Mesodermal cell (in vitro differentiated cells): ENCODE results near the gene HSPA4L.
A peak's percentile ranks its signal among the peaks of the same experiment; 100 is the strongest.

Experiments
- H3K27ac ChIP-seq: 2 replicates; pipeline ENCODE4 v1.7.0; 2013; ENCODE audit warnings: mild to moderate bottlenecking, low read depth, low read length, moderate library complexity; ENCODE audit not compliant: severe bottlenecking
- H3K36me3 ChIP-seq: 2 replicates; pipeline ENCODE4 v1.7.1; 2013; ENCODE audit warnings: mild to moderate bottlenecking, low read length, moderate library complexity; ENCODE audit not compliant: control insufficient read depth, insufficient read depth
- H3K4me1 ChIP-seq: one replicate; pipeline ENCODE4 v1.7.1; 2013; ENCODE audit warnings: mild to moderate bottlenecking, low read length; ENCODE audit not compliant: insufficient read depth, control insufficient read depth, poor library complexity, severe bottlenecking
- H3K4me3 ChIP-seq: 2 replicates; pipeline ENCODE4 v1.7.0; 2013; ENCODE audit warnings: low read length, control low read depth, mild to moderate bottlenecking; ENCODE audit not compliant: insufficient read depth, poor library complexity, severe bottlenecking; ENCODE audit errors: extremely low read depth
- H3K9me3 ChIP-seq: 2 replicates; pipeline ENCODE4 v1.7.1; 2013; ENCODE audit warnings: mild to moderate bottlenecking, low read length, moderate library complexity; ENCODE audit not compliant: control insufficient read depth
- WGBS, 2 experiments: methylation state at CpG; one replicate each; pipeline ENCODE4 v1.1.5; 2013; ENCODE audit warnings: missing lambda C conversion rate in 2 of 2; ENCODE audit not compliant: insufficient coverage in 2 of 2; 5-methylcytosine and 5-hydroxymethylcytosine counted together

The HSPA4L gene

DNA sequence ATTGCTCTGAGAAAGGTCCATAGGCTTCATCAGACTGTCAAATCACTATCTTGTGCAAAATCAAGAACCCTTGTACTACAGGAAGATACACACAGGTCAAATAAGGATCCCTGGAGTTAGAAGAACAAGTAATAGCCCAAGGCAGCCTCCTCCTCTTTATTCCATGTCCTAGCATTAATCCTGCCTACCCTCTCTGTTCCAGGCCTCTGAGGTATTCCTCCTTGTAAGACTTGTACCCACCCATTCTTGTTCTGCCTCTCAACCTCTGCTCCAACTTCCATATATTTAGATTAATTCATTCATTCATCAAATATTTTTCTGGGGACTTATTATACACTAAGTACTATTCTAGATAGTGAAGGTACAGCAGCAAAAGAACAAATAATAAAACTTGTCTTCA lies 88.2 kb downstream of the HSPA4L start:
- no peaks in the 10 kb centered on the region for H3K9me3 ChIP-seq
- H3K36me3 ChIP-seq, result no peaks in the 10 kb centered on the region
- no peak overlapping the region for H3K4me3 ChIP-seq
- peak overlapping the region; percentile 37 for H3K27ac ChIP-seq
- peaks cover 7% of the 10 kb centered on the region for H3K4me1 ChIP-seq

DNA sequence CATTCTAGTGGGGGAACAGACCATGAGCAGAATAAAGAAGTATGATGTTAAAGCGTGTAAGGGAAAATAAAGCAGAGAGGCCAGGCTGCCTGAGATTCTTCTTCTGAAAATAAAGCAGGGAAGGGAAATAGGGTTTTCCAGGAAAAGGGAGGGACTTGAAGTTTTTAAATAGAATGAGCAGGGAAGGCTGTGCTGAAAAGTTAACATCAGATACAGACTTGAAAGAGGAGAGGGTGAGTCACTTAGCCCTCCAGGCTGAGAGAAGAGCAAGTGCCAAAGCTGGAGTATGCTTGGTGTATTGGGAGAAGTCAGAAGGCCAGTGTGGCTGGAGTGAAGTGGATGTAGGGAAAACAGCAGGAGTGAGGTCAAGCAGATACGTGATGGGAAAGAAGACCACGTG lies 88.6 kb downstream of the HSPA4L start:
- 64 to 70% methylated on average over 3 of the region's 3 CpGs for WGBS, 2 experiments
- H3K36me3 ChIP-seq, result no peaks in the 10 kb centered on the region
- H3K4me1 ChIP-seq, result peaks cover 7% of the 10 kb centered on the region
- H3K9me3 ChIP-seq, result no peaks in the 10 kb centered on the region
- no peak overlapping the region for H3K4me3 ChIP-seq
- H3K27ac ChIP-seq, result peak overlapping the region; percentile 37

- H3K4me3 ChIP-seq, result no peak overlapping the region
- H3K36me3 ChIP-seq, result no peaks in the 10 kb centered on the region
- H3K4me1 ChIP-seq, result peaks cover 7% of the 10 kb centered on the region
- no peak overlapping the region for H3K27ac ChIP-seq
- H3K9me3 ChIP-seq, result no peaks in the 10 kb centered on the region
Observed at GRCh38 chr4:127875791-127876190, 93.7 kb downstream of the HSPA4L start.

DNA sequence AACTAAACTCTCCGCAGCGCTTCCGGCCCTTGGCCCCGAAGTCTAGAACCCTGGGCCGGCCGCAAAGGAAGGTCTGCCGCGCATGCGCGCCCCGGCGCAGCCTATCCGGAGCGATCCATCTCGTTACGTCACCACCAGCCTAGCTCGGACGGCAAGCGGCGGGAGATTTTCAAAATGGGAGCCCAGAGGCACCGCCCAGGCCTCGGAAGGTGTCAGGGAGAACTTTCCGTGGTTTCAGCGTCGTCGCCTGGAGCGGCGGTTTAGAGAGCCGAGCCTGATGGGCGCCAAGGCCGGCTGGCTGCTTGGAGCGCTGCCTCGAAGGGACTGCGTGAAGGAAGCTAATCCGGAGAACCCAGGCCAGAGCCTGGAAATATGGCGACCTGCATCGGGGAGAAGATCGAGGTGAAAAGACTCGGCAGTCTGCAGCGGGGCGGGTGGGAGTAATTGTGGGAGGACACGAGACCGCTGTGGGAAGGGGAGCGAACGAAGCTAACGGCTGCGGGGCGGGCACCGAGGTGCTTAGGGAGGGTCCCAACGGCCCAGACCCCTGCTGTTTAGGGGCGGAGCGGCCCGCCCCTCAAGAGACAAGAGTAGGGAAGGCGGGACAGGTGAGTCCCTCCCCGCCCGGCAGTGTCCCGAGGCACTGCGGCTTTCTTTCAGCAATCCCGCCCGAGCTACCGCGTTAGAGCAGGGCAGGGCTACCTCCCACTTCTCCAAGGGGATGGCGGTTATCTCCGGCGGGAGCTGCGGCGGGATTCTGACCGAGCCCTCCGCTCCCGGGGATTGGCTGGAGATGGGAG lies 98.8 kb downstream of the HSPA4L start, which contains the start of gene PLK4:
Gene PLK4 (plus strand): TSS at position 131 of the 800 bp plus-strand sequence. CDS start 242 bp downstream, at position 373.
- peaks cover 25% of the 10 kb centered on the region for H3K36me3 ChIP-seq
- WGBS, 2 experiments, result 0% methylated on average over 57 to 58 of the region's 70 CpGs
- peak within 1 kb of the TSS; percentile 83 for H3K27ac ChIP-seq
- H3K4me3 ChIP-seq, result peak within 1 kb of the TSS; percentile 93
- no peaks in the 10 kb centered on the region for H3K4me1 ChIP-seq
- H3K9me3 ChIP-seq, result no peaks in the 10 kb centered on the region

DNA sequence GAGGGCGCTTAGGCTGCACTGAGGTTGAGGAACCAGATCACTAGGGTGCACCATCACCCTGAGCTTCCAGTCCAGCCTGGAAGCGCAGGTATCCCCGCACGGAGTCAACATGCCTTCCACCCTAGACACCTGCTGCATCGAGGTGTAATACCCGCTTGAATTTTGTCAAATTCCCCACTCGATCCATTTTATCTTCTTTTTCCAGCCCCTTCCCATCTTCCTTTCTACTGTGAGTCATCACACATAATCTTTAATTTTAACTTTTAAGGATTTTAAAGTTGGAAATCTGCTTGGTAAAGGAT lies 99.4 kb downstream of the HSPA4L start:
- peaks cover 31% of the 10 kb centered on the region for H3K36me3 ChIP-seq
- peak overlapping the region; percentile 83 for H3K27ac ChIP-seq
- 0% methylated on average over 5 to 6 of the region's 7 CpGs for WGBS, 2 experiments
- H3K4me3 ChIP-seq, result peak overlapping the region; percentile 93
- no peaks in the 10 kb centered on the region for H3K4me1 ChIP-seq
- no peaks in the 10 kb centered on the region for H3K9me3 ChIP-seq

DNA sequence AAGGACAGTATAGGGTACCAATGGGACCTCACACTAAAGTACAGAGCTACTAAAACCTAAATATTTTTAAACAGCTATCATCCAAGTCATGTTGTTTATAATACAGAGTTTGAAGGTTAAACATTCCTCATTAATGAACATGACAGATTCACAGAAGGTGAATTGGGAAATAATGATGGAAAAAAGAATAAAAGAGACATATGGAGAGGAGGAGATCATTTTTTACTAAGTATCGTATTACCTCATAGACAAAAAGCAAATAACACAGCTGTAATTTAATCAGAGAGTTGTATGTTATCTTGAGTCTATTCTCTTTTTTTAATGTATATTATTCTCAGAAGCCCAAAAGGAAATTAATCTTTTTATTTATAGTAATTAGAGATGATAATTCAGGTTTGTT lies 106.4 kb downstream of the HSPA4L start:
- Histone ChIP-seq H3K27ac (no peak overlapping the region), H3K4me3 (no peak overlapping the region), H3K4me1 (no peaks in the 10 kb centered on the region), H3K9me3 (no peaks in the 10 kb centered on the region), H3K36me3 (peaks cover 64% of the 10 kb centered on the region)
- WGBS, 2 experiments, result no CpG with 5 or more reads among the region's 1 CpG

- no peaks in the 10 kb centered on the region for H3K9me3 ChIP-seq
- no peaks in the 10 kb centered on the region for H3K4me1 ChIP-seq
- no peak overlapping the region for H3K4me3 ChIP-seq
- WGBS, 2 experiments, result 83 to 100% methylated on average over 1 of the region's 3 CpGs
- no peak overlapping the region for H3K27ac ChIP-seq
- H3K36me3 ChIP-seq, result peaks cover 67% of the 10 kb centered on the region
Observed at GRCh38 chr4:127889903-127890302, 107.8 kb downstream of the HSPA4L start.
